Sigmoid colon (tissue), 4 donors: ENCODE results near the gene SULF2.
"Not testable (repeated sequence)": the region's sequence is repeated elsewhere in the genome, so short reads cannot be mapped to it uniquely, and the experiment has no call there.

Experiments used
- CTCF ChIP-seq, 4 experiments: fragments of 450-650 bp in 3 of 4; fragments of 200-600 bp in 1 of 4; IDR thresholded peaks; one replicate each; pipeline ENCODE4 v1.5.1; 2016 to 2019; ENCODE audit warnings: antibody characterized with exemption in 4 of 4, mild to moderate bottlenecking in 3 of 4, moderate library complexity in 2 of 4
- POLR2AphosphoS5 ChIP-seq, 4 donors: sonication (generic); formaldehyde crosslinking; IDR thresholded peaks; one replicate each; pipeline ENCODE4 v1.6.1; 2017; ENCODE audit warnings: antibody characterized with exemption in 4 of 4

GRCh38 chr20:47826006-47826405 is 40.7 kb upstream of the SULF2 start:
- TF ChIP-seq CTCF, POLR2AphosphoS5 (IDR thresholded peaks at IDR 0.05): not testable (repeated sequence)
